SIG-M5 treated with dmso at 0.1 percent for 504 hours (cell line): ENCODE measurements around the gene FAM111A.

Experiments
- DNase-seq: peaks from one replicate; lab custom pipeline; 2025; ENCODE audit not compliant: unreplicated experiment; lab: John Stamatoyannopoulos, UW

Gene FAM111A

DNA sequence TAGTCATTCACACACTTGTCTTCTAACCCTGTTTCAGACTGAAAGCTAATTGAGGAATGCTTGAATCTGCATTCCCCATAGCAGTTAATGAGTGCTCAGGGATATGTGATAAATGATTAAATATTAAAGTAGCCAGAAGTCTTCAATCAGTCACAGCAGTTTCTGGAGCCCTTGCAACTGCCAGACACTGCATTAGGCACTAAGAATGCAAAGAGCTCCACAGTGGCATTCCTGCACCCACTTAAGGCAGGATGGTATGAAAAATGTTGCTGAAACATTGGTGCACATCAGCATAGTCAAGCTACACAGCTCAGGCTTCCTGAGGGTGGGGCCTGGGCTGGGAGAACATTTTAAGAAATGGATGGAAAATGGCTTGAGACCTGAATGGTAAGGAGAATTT, 35.7 kb downstream of the FAM111A start:
- DNase-seq, result no peak

DNA sequence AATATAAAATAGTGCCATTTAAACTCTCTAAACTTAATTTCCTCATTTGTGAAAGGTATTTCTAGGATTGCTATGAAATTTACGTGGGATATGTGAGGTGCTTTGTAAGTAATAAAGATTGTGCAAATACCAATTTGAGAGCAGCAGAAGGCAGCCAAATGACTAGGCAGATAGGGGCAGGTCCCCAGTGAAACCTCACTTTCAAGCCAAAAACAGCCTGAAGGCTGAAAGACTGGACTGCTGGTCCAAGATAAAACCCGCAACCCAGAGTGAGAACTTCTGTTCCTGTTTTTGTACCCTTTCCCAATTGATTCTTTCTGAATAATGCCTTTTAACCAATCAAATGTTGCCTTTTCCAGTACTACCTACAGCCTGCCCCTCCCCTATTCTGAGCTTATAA, 36.5 kb downstream of the FAM111A start:
- no peak for DNase-seq

DNA sequence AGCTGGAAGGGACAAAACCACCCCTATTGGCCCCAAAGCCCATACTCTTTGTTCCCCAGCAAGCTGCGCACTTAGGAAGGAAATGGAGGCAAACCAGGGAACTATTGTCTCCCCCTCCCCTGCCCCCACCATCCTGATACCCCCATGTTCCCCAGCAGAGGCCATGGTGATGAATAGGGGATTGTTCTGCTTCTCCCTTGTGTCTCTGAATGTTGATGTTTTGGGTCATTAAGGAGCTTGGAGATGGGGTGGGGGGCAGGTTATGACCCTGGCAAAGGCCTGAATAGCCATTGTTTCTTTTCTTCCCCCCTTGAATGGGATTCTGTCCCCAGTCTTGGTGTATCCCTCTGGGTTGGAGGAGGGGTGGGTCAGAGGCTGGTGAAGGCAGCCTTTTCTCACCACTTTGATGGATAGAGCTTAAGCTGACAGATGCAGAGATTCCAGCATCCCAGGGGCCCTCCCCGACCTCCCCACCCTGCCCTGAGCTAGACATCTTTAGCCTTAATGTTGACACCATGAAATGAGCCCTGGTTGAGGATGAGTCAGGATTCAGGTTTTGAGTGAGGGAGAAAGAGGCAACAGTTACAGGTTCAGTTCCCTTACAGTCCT, 37.6 kb downstream of the FAM111A start:
- no peak for DNase-seq

DNA sequence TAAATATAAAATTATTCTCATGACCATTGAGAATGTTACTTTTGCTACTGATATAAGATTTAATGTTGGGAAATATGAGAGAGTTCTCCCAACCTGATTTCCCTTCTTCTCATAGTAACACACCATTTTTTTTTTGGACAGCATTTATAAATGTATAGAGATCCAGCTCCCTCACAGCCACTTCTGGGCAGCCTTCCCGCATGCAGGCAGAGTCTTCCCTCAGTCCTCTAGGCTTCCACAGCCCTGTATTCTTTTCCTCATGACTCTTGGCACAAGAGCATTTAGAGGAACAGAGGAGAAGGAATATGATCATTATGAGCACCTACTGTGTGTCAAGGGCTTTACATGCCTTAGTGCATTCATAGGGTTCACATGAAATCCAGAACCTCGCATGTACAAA, 38.3 kb downstream of the FAM111A start:
- DNase-seq, result no peak

DNA sequence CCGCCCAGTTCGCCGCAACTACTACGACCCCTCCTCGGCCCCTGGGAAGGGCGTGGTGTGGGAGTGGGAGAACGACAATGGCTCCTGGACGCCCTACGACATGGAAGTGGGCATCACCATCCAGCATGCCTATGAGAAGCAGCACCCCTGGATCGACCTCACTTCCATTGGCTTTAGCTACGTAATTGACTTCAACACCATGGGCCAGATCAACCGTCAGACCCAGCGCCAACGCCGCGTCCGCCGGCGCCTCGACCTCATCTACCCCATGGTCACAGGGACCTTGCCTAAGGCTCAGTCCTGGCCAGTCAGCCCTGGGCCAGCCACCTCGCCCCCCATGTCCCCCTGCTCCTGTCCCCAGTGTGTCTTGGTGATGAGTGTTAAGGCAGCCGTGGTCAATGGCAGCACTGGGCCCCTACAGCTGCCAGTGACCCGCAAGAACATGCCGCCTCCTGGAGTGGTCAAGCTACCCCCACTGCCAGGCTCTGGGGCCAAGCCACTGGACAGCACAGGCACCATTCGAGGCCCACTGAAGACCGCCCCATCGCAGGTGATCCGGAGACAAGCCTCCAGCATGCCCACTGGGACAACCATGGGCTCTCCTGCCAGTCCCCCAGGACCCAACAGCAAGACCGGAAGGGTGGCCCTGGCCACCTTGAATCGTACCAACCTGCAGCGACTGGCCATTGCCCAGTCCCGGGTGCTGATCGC, 39.2 kb downstream of the FAM111A start:
- DNase-seq, result no peak

DNA sequence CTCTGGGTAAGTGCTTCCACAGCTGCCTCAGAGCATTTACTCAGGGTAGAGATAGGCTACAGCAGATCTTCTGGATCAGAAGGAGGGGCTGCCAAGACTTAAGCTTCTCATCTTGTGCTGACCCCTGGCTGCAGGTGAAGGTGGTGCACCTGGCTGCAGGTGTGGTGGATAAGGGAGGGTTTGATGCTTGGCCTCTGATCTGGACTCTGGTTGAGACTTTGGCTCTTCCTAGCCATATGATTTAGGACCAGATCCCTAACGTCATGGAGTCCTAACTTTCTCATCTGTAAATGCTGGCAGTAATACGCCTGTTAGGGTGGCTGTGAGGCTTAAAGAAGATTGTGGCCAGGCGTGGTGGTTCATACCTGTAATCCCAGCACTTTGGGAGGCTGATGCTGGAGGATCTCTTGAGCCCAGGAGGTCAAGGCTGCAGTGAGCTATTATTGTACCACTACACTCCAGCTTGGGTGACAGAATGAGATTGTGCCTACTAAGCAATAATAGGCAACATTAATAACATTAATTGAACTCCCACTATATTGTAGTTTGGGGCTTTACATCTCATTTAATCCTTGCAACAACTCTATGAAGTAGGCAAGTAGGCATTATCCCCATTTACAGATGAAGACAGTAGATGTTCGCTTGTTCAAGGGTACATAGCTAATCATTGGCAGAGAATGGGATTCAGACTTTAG, 39.9 kb downstream of the FAM111A start:
- no peak for DNase-seq

DNA sequence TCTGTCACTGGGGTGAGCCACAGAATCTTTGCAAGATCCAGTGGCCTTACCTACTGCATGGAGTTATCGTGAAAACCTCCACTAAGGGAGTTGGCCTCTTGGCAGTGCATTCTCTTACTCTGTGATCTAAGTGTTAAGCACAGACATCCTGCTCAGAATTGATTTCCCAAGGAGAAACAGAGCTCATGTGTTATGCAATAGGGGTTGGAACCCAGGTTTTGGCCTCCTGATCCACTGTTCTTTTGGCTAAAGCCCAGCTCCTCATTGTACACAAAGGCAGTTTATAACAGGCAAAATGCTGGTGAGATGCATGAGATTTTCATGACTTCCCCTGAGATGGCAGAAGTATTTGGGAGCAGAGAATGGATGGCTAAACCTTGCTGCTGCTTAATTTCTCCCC, 41.1 kb downstream of the FAM111A start:
- no peak for DNase-seq

DNA sequence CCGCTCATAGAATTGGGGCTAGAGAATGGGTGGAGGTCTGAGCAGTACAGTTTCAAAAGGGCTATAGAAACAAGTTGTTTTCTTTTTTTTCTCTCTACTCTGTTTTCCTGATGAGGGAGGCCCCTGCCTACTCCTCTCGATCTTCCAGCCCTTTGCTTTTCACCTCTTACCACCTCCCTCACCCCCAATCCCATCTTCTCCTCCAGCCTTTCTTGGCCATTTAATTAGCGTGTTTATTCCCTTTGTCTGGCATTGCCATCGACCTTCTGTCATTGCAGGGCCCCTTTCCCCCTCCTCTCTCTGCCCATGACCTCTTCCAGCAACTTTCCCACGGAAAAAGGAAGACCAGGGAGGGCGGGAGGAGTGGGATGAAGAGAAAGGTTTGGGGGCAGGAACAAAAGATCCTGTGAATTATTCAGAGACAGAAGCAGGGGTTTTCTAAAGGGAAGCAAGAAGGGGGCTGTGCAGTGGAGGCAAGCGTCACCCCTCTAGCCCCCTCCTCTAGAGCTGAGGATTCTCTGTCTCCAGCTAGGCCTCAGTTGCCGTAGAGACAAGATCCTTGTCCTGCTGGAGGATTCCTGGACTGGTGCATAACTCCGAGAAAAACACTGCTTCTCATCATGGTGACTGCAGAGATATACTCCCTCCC, 42.2 kb downstream of the FAM111A start:
- DNase-seq, result no peak

DNA sequence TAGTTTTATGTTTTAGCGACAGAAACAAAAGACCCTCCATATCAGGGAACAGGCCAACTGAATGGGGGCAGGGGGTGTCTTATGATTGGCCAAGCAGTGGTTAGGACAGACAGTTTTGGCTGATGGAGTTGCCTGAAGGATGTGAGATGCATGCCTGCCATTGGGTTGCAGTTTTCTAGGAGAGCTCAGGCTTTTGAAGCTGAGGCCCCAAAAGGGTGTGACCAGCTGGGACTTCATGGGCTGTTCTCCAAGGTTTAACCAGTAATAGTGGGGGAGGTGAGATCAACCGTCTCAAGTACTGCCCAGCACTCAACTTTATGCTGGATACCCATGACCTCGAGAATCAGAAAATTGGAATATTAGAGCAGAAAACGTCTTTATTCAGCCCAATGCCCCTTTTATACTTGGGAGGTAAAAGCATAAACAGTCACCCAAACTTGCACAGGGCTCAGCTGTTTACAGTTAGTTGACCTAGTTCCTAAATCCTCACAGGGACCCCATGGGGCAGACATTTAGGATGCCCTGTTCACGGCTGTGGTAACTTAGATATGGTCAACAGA, 42.8 kb downstream of the FAM111A start:
- no peak for DNase-seq

DNA sequence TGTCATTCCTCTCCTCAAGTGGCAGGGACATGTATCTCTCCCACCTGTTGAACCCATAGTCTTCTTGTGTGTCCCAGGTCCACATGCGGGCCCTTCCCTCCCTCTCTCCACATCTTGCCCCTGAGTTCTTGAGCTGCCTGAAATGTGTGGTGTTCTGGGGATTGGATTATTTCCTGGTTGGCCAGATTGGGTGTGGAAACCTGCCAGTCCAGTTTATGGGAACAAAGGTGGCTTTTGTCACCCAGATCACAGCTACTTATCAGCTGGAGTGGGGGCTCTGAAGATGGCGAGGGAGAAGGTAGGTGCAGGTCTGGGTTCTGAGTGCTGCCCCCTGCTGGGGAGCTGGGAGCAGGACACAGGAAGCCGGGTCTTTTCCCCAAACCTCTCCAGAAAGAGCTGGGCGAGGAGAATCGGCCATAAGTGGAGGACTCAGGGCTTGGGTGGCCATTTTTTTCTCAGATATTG, 43.5 kb downstream of the FAM111A start:
- DNase-seq, result peak; percentile 19

DNA sequence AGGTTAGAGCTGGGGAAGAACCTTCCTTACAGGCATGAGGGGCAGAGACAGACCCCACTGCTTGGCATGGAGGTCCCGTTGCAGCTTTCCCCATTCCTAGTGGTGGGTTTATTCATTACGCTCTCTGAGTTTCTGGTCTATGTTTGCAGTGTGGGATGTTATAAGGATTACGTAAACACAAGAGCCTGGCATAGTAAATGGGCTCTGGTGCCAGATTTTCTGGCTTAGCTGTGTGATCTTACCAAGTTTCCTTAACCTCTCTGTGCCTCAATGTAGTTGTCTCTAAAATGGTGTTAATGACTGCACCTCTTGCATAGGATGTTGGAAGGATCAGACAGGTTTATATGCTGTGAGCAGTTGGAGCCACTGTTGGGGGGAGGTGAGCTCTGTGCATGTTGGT, 44.4 kb downstream of the FAM111A start:
- no peak for DNase-seq

DNA sequence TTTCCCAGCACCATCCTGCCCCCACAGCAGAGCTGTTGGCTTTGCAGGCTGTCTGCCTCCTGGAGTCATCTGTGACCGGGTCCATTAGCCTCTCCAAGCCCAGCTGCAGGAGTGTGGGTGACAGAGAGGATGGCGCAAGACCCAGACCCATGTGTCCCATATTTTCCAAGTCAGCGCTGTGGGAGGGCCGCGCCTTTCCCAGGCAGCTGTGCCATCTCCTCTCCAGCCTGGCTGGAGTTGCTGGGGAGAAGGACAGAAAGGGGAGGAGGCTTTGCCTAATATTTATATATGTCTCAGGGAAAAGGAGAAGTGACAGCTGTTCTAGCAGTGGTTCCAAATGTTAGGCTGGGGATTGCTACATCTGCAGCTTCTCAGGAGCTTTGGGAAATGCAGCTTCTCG, 44.9 kb downstream of the FAM111A start:
- DNase-seq, result peak; percentile 24

DNA sequence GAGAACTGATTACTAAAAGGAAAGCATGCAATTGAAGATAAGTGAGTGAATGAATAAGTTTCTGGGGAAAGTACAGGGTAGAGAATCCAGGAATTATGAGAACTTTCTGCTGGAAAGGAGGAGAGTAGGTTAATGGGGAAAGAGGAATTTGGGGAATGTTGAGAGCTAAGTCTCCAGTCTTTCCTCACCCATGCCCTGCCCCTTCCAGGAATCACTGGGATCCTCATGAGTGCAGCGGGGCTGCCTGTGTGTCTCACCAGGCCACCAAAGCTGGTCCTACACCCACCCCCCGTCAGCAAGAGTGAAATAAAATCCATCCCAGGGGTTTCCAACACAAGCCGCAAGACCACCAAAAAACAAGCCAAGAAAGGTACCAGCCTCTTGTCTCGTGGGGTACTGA, 46.3 kb downstream of the FAM111A start:
- DNase-seq, result no peak

DNA sequence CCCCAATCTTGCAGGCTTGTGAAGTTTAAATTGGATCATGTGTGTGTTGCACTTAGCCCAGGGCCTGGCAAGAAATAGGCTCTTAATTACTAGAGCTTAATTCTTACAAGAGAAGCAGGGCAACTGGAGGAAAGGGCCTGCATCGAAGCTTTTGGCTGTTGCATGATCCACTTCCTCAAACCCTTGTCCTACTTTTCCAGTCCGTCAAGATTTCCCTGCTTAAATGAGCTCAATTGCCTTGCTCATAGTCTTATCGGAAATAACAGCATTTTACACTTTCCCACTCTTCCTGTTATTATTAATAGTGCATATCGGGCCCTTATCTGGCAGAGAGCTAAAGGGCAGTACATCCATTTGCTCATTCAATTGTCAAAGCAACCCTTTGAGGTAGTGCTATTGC, 47.3 kb downstream of the FAM111A start:
- DNase-seq, result no peak

DNA sequence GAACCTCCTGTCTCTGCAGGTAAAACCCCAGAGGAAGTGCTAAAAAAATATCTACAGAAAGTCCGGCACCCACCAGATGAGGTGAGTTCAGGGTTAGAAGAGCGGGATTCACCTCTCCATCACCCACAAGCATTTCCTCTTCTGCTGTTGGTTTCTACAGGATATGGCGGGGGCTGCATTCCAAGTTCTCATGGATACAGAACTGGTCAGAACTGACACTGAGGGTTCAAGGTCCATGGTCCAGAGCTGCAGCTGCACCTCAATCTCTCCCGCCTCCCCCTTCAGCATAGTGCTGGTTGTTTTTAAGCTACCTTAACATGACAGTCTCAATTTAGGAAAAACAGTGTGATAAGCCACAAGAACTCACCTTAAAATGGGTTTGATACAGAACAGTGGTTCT, 48.4 kb downstream of the FAM111A start:
- DNase-seq, result no peak

DNA sequence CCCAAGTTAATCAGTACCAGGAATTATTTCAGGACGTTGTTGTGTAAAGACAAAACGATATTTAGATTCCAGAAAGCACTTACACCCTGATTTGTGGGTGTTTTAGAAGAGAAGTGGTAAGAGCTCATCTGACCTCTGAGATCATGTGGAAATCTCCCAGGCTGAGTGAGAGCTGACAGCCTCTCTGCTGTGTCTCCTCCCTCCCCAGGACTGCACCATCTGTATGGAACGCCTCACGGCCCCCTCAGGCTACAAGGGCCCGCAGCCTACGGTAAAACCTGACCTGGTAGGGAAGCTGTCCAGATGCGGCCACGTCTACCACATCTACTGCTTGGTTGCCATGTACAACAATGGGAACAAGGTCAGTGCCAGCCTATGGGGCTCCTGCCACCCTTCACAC, 49.2 kb downstream of the FAM111A start:
- no peak for DNase-seq

DNA sequence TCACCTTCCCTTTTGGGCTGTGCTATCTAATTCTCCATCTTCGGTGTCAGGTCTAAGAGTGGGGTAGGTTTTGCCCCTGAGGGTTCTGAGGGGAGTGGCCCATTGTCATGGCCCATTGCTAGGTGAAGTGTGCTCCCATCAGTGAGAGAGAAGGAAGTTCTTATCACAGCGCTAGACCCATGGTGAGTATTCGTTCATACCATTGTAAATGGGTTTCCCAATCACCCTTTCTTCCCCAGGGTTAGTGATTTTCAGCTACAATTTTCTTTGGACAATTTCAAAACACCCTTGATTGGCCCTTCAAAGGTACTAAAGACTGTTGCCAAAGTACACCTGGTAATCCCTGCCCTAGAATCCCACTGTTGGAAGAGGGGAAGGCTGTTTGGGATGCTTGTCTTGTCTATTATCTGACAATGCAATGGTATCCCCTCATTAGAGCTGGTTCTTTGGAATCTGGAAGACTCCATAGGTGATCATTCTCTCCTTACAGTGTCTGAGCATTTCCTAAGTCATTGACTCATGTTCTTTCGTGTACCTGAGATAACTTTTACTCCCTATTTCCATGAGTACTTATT, 49.9 kb downstream of the FAM111A start:
- no peak for DNase-seq

DNA sequence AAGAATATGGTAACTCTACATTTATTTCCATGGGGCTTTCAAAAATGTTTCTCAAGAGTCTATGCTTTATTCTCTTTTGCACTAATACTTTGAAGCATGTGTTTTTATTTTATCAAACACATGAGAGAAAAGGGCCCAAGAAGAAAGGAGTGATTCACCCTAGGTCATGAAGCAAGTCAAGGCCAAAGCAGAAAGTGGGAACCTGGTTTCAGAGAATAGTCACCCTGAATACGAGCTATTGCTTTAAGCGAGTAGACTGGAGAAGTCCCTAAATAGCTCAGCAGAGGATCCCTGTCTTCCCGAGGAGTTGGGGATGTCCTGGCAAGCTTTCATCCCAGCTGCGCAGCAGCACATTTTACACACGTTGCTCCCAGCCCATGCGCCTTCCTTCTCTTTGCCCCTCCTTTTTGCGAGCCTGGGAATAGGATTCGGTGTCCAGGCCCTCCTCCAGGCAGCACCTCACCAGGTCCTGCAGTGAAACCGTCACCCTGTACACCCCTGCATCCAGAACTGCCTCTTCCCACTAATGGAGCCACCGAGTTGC, 51.0 kb downstream of the FAM111A start:
- DNase-seq, result no peak

DNA sequence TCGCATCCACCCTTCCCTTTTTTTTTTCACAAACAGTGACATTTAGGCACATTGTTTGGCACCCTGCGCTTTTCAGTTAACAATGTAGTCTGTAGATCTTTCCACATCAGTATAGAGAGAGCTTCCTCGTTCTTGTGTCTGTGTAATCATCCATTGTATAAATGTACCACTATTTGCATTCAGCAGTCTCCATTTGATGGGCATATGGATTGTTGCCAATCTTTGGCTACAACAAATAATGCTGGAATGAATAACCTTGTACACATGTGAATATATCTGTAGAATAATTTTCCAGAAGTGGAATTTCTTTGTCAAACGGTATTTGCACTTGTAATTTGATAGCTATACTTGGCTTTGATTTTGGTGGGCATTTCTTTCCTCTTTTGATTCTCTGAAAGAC, 52.9 kb downstream of the FAM111A start:
- no peak for DNase-seq

DNA sequence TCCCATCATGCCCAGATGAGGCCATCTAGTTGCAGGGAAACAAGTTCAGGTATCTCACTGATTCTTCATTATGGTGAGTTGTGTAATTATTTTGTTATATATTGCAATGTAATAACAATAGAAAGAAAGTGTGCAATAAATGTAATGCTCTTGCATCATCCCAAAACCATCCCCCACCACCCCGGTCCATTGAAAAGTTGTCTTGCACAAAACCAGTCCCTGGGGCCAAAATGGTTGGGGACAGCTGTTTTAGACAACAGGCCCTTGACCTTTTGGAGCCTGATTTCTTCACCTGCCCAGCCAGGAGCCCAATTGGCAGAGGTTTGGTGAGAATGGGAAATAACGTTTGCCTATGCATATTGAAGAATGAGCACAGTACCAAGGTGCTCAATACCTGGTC, 54.1 kb downstream of the FAM111A start:
- DNase-seq, result no peak

DNA sequence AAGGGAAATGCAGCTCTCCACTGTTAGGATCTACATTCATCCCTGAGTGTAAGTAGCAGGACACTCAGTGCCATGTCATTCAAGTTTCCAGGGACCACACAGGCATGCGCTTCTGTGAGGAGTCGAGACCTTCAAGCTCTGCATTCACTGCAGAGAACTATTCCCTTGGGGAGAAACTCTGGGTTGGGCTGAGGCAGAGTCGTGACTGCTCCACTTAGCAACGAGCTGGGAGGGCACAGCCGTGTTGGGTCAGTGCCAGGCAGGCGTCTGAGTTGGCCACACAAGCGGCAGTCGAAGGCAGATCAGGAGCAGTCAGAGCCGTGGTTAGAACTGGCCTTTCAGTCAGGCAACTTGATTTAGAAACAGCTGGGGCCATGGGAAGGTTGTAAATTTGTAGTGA, 55.3 kb downstream of the FAM111A start:
- no peak for DNase-seq
